Thyroid gland (tissue), 4 donors: ENCODE measurements around the gene LOXL4.

Experiments
- CTCF ChIP-seq, 6 experiments: fragments of 200-600 bp in 3 of 6; fragments of 450-650 bp in 3 of 6; sonication (generic) in 3 of 6; IDR thresholded peaks; one replicate each; pipeline ENCODE4 v1.5.1; 2016 to 2019; ENCODE audit warnings: antibody characterized with exemption in 6 of 6, mild to moderate bottlenecking in 2 of 6, inconsistent platforms in 1 of 6, moderate library complexity in 1 of 6
- POLR2A ChIP-seq, 2 donors: fragments of 450-650 bp; IDR thresholded peaks; one replicate each; pipeline ENCODE4 v1.6.1; 2017; ENCODE audit warnings: antibody characterized with exemption in 2 of 2, mild to moderate bottlenecking in 2 of 2, moderate library complexity in 1 of 2

GRCh38 chr10:98244141-98244540 lies 23.9 kb downstream of the LOXL4 start:
- TF ChIP-seq CTCF (IDR thresholded peaks at IDR 0.05) (no peak), POLR2A (IDR thresholded peaks at IDR 0.05) (no peak)
